Measurements from ENCODE around the gene LMBRD2. TPM values are rescaled to one million over a fixed set of nuclear protein-coding genes. Genes with fewer than 3 reads are reported as not detected.
"Not testable (repeated sequence)": the region's sequence is repeated elsewhere in the genome, so short reads cannot be mapped to it uniquely, and the experiment has no call there.

LMBRD2 gene
- total RNA-seq, 4 donors from 2014 or later = 6.9 to 23.2 (median 8.8) TPM

- peaks cover 0 to 60% (median 0%) of the 10 kb centered on the region in 3 donors for H3K36me3 ChIP-seq
- no peak for DNase-seq
- TF ChIP-seq POLR2A (IDR thresholded peaks at IDR 0.05) (no peak), CTCF (IDR thresholded peaks at IDR 0.05) (no peak)
- peaks cover 0 to 7% (median 0%) of the 10 kb centered on the region in 3 donors for H3K9me3 ChIP-seq
- no peaks in the 10 kb centered on the region for H3K27me3 ChIP-seq
- intact Hi-C loops (cut with DNase I) = no loop called here
- no peak overlapping the region for H3K27ac ChIP-seq
- no peaks in the 10 kb centered on the region for H3K4me1 ChIP-seq
- H3K4me3 ChIP-seq = no peak overlapping the region
Observed at GRCh38 chr5:36136581-36136980, 15.1 kb downstream of the LMBRD2 start.

GRCh38 chr5:36135988-36136387 is 15.7 kb downstream of the LMBRD2 start:
- Histone ChIP-seq H3K4me3 (no peak overlapping the region), H3K27me3 (no peaks in the 10 kb centered on the region), H3K4me1 (no peaks in the 10 kb centered on the region), H3K27ac (no peak overlapping the region), H3K9me3 (peaks cover 0 to 7% (median 0%) of the 10 kb centered on the region in 3 donors), H3K36me3 (peaks cover 0 to 54% (median 0%) of the 10 kb centered on the region in 3 donors)
- no peak for DNase-seq
- TF ChIP-seq CTCF (IDR thresholded peaks at IDR 0.05) (no peak), POLR2A (IDR thresholded peaks at IDR 0.05) (no peak)
- WGBS, 2 donors = 90 to 97% methylated on average over 3 of the region's 3 CpGs
- intact Hi-C loops (cut with DNase I) = no loop called here

- peaks cover 0 to 60% (median 0%) of the 10 kb centered on the region in 3 donors for H3K36me3 ChIP-seq
- H3K9me3 ChIP-seq; H3K27me3 ChIP-seq; H3K4me3 ChIP-seq; DNase-seq; H3K27ac ChIP-seq; intact Hi-C loops (cut with DNase I); H3K4me1 ChIP-seq: not testable (repeated sequence)
- 92 to 100% methylated on average over 1 of the region's 1 CpG for WGBS, 2 donors
Observed at GRCh38 chr5:36133009-36133408, 18.7 kb downstream of the LMBRD2 start.

GRCh38 chr5:36129666-36130065 is 22.0 kb downstream of the LMBRD2 start:
- H3K27ac ChIP-seq; H3K9me3 ChIP-seq; H3K27me3 ChIP-seq; H3K4me3 ChIP-seq; H3K4me1 ChIP-seq; intact Hi-C loops (cut with DNase I); DNase-seq: not testable (repeated sequence)
- peaks cover 0 to 58% (median 0%) of the 10 kb centered on the region in 3 donors for H3K36me3 ChIP-seq
- WGBS, 2 donors = 97 to 99% methylated on average over 5 of the region's 5 CpGs

- no peaks in the 10 kb centered on the region for H3K27me3 ChIP-seq
- intact Hi-C loops (cut with DNase I) = no loop called here
- H3K36me3 ChIP-seq = peaks cover 0 to 54% (median 0%) of the 10 kb centered on the region in 3 donors
- no peaks in the 10 kb centered on the region for H3K4me1 ChIP-seq
- no peaks in the 10 kb centered on the region for H3K9me3 ChIP-seq
- H3K4me3 ChIP-seq = no peak overlapping the region
- WGBS, 2 donors = 87 to 92% methylated on average over 1 of the region's 1 CpG
- no peak for DNase-seq
- TF ChIP-seq CTCF (IDR thresholded peaks at IDR 0.05) = no peak
- TF ChIP-seq POLR2A (IDR thresholded peaks at IDR 0.05) = no peak
- H3K27ac ChIP-seq = no peak overlapping the region
Observed at GRCh38 chr5:36128795-36129194, 22.9 kb downstream of the LMBRD2 start.

GRCh38 chr5:36125868-36126267 is 25.8 kb downstream of the LMBRD2 start:
- Histone ChIP-seq H3K4me1 (no peaks in the 10 kb centered on the region), H3K27me3 (no peaks in the 10 kb centered on the region), H3K27ac (no peak overlapping the region), H3K9me3 (no peaks in the 10 kb centered on the region), H3K4me3 (no peak overlapping the region), H3K36me3 (peaks cover 0 to 63% (median 0%) of the 10 kb centered on the region in 3 donors)
- no peak for DNase-seq
- TF ChIP-seq CTCF (IDR thresholded peaks at IDR 0.05) (no peak), POLR2A (IDR thresholded peaks at IDR 0.05) (no peak)
- intact Hi-C loops (cut with DNase I) = no loop called here
- WGBS, 2 donors = 89 to 90% methylated on average over 1 of the region's 1 CpG

Data from esophagus squamous epithelium (tissue), 5 donors.